Measurements from ENCODE around the gene CCDC137.

DNA sequence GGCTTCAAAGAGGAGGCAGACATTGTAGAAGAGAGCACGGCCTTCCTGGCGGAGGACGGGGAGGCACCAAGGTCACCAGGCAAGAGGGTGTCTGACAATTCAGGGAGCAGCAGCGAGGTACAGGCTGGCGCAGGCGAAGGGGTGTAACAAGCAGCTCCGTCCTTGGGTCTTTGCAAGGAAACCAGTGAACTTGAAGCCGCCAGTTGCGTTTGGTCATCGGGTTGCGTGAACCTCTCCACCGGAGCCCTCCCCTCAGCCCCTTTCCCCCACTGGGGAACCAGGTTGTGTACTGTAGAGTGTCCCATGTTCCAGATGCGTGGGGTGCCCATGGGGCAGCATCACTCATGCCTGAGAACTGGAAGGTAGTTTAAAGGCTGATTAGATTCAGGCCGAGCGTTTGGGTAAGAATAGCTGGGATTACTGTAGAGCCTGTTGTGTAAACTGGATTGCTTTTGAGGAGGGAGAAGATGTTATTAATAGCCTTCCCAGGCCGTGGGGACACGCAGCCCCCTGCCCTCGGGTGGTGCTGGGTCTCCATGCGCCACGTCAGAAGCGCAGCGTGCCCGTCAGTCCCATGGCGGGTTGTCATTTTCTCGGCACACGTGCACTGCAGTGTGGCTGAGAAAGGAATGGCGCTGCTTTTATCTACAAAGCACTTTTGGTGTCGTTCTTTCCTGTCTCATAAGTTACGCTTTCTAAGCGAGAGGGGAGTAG is 39.1 kb downstream of the CCDC137 start:
- TF ChIP-seq, protein P1, sequence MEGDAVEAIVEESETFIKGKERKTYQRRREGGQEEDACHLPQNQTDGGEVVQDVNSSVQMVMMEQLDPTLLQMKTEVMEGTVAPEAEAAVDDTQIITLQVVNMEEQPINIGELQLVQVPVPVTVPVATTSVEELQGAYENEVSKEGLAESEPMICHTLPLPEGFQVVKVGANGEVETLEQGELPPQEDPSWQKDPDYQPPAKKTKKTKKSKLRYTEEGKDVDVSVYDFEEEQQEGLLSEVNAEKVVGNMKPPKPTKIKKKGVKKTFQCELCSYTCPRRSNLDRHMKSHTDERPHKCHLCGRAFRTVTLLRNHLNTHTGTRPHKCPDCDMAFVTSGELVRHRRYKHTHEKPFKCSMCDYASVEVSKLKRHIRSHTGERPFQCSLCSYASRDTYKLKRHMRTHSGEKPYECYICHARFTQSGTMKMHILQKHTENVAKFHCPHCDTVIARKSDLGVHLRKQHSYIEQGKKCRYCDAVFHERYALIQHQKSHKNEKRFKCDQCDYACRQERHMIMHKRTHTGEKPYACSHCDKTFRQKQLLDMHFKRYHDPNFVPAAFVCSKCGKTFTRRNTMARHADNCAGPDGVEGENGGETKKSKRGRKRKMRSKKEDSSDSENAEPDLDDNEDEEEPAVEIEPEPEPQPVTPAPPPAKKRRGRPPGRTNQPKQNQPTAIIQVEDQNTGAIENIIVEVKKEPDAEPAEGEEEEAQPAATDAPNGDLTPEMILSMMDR (IDR thresholded peaks at IDR 0.05) = no peak
- no peak for TF ChIP-seq EP300 (IDR thresholded peaks at IDR 0.05)
- TF ChIP-seq POLR2A (IDR thresholded peaks at IDR 0.05) = no peak
